Left renal cortex interstitium (tissue), 4 donors: ENCODE results near the gene ZNF496. TPM values are rescaled to one million over a fixed set of nuclear protein-coding genes. Genes with fewer than 3 reads are reported as not detected.
"Not testable (repeated sequence)": the region's sequence is repeated elsewhere in the genome, so short reads cannot be mapped to it uniquely, and the experiment has no call there.

Experiments
- DNase-seq, 4 donors: peaks; one replicate each; pipeline ENCODE4 v3.0.0-alpha.2; 2013; ENCODE audit warnings: low read depth in 4 of 4, low spot score in 2 of 4, missing footprints in 1 of 4
- polyA plus RNA-seq, 4 donors: library from polyadenylated mRNA; unstranded; fragments of 120-200 nt; gene quantifications; one replicate each; pipeline ENCODE4 v1.2.1, GENCODE V29; 2013; ENCODE audit not compliant: insufficient read length in 4 of 4

The ZNF496 gene
- polyA plus RNA-seq, 4 donors, result 33.2 to 49.8 (median 43.4) TPM

DNA sequence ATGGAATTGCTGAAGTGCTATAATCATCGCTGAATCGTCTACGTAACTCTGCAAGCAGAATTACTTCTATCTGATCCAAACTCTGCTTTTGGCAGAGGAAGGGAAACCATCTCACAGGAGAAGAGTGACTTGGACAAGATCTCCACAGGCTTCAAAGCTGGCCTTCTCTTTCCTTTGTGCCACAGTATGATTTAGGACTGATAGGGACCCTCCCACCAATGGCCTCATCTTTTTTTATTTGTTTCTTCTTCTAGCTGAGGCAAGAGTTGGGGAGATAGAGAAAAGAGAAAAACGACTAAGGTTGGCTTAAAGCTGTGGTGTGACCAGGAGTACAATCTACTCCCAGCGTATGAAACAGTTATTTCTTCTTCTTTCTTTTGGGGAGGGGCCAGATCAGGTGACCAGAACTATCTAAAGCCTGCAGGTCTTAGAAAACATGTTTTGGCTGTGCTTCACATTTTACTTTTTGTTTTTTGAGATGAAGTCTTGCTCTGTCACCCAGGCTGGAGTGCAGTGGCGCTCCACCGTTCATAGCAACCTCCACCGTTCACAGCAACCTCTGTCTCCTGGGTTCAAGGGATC, 35.0 kb downstream of the ZNF496 start:
- DNase-seq, result no peak

DNA sequence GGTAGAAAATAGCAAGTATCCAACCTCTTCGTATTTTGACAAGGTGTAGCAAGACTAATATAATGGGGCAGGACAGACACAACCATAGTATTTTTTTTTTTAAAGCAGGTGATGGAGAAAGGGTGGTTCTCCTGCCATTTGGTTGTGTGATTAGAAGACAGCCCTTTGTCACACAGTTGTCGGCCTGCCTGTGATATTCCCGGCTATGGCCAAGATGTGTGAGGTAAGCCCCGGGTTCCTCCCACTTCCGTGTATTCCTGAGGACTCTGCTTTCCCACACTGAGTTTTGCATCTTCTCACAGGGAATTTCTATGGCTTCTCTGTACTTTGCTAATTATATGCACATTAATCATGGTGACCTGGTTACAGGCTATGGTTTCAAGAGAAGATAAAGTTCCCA, 35.9 kb downstream of the ZNF496 start:
- DNase-seq, result no peak

DNA sequence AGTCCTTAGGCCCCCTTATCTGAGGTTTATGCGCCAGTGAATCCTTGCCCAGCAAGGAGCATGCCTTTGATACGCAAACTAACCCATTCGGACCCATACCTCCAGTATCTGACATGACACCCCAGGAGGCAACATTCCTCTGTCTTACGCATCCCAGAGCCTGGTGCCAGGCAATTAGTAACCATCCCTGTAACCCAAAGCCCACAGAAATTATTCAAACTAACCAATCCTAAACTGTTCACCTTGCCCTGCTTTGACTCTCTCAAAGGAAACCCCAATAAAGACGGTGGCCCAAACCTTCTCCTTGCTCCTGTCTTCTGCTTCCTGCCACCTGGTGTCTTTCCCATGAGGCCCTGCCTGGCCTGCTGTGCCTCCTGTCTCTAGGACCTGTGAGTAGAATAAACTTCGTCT, 36.4 kb downstream of the ZNF496 start:
- no peak for DNase-seq

DNA sequence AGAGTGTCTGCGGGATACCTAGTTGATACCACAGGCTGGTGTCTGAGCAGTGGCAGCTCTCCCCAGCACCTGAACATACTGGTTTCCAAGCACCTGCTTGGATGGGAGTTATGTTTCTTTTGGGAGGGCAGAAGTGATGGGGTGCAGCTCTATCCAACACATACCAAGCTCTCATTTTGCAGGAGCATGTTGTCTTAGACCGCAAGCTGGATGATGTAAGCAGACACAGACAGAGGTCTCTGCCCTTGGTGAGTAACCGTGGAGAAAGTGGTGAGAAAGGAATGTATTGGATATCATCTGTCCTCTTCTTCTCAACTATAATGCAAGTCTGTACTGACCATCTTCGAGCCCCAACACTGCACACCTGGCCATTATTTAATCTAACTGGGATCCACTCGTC, 37.4 kb downstream of the ZNF496 start:
- no peak for DNase-seq

DNA sequence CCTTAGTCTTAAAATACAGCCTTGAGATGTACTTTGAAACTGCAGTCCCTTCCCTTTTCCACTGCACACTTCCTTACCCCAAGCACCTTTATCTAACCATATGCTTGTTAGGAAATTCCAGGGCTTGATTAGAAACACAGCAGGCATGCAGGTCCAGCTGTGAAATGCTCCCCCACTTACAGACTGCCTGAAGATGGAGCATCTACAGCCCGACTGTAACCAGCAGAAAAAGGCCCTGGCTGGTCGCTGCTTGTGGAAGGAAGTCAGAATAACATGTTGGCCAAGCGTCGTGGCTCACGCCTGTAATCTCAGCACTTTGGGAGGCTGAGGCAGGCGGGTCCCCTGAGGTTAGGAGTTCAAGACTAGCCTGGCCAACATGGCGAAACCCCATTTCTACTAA, 38.6 kb downstream of the ZNF496 start:
- no peak for DNase-seq

DNA sequence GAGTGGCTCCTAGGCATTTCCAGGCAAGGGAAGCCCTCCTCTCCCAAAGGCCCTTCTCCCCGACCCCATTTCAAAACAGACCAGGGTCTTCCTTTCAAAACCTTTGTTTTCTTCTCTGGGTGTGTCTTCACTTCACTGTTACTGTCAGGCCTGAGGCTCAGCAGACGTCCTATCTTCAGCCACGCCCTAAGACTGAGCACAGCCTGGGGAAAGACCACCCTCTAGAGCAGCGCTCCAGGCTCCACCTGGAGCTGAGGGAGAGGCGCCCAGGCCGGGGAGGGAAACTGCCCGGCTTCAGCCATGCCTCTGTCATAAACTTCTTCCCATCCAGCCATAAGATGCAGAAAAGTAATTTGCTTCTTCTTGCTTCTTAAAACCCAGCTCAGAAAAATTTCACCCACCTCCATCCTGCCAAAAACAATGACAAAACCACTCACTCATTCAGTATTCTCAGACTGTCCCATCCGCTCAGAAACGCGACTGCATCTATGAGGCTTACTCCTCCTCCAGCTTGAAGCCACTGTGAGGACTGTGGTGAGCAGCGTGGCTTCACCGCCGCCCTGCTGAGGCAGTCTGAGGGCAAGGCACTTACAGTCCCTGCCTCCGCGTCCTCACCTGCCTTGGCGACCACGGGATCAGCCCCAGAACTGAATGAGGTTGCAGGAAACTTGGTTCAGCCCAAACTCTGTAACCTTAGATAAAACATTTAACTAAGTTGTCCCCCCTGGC, 39.7 kb downstream of the ZNF496 start:
- no peak for DNase-seq

DNA sequence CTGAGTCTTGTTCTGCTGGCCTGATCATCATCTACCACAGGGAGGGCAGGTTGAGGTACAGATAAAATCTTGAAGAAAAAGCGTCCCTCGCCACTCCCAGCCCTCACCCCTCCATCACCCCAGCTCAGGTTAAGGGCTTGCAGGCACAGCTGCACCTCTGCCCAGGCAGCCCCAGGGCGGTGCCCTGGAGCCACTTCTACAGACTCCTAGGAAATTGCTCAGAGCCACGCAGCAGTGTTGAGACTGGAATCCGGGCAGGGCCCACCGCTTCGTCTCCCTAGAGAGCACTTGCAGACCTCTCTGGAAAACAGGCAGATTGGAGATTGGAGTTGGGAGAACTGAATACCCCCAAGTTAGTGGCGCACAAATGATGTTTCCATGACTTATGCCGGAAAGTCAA, 40.5 kb downstream of the ZNF496 start:
- no peak for DNase-seq

DNA sequence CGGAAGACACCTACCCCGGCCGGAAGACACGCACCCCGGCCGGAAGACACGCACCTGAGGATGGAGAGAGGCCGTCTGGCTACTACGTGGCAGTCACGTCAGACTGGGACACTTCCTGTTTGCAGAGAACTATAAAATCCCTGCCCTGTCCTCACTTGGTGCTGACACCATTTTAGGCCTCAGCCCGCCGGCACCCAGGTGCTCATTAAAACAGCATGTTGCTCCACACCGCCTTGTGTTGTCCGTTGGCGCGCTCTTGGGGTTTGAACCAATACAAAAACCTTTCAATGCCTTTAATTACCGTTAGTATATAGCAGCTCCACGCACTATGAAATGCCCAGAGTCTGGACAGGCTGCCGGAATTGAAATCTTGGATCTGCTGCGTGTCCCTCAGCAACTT, 41.1 kb downstream of the ZNF496 start:
- DNase-seq, result no peak

DNA sequence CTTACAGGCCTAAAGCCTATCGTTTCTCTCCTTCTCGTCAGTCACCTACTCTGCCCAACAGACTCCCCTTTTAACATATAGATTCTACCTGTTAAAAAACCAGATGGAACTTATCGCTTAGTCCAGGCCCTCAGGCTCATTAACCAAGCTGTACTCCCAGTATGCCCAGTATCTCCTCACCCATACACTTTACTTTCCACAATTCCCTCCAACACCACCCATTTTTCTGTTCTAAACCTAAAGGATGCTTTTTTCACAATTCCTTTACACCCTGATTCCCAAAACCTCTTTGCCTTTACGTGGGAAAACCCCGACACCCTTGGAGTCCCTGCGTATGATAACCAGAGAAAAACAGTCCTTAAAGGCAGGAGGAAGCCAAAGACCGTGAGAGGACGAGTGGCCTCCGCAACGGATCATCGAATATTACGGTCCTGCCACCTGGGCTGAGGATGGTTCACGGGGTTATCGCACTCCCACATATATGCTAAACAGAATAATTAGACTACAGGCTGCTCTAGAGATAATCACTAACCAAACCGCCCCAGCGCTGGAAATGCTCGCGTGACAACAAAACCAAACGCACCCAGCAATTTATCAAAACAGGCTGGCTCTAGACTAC, 42.3 kb downstream of the ZNF496 start:
- not testable (repeated sequence) for DNase-seq

DNA sequence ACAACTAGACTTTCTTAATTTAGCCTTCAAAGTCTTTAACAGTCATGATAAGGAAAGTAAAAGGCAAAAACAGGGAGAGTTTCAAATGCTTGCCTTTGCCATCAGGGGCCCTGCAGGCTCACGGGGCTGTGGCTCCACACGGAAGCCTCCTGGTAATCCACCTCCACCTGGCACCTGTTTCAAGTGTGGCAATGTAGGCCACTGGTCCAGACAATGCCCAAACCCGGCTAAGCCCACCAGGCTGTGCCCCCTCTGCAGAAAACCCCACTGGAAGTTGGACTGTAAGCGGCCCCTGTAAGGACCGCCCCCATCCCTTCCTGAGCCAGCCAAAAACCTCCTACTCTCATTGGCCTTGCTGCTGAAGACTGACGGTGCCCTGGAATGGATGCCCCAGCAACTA, 43.3 kb downstream of the ZNF496 start:
- no peak for DNase-seq

DNA sequence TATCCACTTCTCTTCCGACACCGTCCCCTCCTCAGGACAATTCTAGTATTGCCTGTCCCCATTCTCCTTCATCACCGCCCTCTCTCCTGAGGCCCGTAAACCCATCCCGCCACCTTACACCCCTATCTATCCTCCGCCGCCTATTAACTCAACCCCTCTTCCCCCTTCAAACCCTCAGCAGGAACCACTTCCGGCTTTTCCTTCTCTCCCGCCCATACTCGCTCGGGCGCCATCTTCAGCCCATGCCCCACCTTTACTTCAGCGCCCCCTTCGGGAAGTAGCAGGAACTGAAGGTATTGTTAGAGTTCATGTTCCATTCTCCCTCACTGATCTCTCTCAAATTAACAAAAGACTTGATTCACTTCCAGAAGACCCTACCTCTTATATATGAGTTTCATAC, 44.2 kb downstream of the ZNF496 start:
- no peak for DNase-seq

DNA sequence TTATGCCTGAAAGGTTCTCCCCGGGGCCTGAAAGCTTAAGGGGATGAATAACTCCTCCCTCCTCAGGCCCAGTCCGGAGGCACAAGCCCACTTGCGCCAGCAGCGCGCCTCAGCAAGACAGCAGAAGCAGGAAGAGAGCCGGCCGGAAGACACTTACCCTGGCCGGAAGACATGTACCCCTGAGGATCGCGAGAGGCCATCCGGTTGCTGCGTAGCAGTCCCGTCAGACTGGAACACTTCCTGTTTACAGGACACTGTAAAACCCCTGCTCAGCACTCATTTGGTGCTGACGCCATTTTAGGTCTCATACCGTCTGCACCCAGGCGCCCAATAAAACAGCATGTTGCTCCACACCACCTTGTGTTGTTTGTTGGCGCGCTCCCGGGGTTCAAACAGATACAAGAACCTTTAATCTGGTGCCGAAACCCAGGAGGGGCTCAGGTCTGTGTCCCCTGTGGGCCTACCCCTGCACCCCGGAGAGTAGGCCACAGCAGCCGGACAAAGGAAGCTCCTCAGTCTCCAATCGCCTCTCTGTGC, 45.5 kb downstream of the ZNF496 start:
- DNase-seq, result no peak

DNA sequence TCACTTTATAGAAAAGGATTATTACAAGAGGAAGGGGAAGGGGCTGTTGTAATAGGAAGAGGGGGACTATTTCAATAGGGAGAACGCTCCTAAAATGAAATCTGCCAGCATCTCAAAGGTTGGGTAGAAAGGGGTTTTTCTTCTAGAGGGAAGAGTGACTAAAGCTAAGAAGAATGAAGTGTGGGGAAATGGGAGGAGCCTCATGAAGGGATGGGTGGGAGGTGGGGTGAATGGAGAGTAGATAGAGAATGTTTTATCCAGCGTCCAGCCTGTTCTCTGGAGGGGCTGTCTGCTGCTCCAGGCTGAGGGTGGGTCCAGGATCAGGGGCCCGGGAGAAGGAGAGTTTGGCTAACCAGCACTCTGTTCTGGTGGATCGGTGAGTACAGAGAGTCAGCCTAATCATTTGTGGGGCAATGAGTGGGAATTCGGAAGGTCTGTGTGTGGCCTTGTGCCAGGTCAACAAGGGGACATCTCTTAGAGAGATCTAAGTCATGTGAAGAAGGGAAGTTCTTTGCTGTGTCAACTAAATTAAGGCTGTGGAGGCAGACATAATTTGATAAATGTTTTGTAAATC, 50.6 kb downstream of the ZNF496 start:
- no peak for DNase-seq

DNA sequence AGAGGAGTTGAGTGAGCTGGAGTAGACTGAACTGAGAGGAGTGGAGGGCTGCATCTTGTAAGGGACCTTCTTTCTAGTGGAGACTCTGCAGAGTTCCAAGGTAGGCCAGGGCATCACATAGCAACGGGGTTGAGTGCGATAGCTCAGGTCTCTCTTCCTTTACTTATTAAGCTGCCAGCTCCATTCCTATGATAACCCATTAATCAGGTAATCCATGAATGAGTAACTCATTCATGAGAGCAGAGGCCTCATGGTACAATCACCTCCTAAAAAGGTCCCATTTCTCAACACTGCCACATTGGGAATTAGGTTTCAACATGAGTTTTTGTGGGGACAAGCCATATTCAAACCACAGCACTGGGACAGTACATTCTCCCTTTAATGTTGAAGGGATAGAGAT, 54.5 kb downstream of the ZNF496 start:
- DNase-seq, result no peak

DNA sequence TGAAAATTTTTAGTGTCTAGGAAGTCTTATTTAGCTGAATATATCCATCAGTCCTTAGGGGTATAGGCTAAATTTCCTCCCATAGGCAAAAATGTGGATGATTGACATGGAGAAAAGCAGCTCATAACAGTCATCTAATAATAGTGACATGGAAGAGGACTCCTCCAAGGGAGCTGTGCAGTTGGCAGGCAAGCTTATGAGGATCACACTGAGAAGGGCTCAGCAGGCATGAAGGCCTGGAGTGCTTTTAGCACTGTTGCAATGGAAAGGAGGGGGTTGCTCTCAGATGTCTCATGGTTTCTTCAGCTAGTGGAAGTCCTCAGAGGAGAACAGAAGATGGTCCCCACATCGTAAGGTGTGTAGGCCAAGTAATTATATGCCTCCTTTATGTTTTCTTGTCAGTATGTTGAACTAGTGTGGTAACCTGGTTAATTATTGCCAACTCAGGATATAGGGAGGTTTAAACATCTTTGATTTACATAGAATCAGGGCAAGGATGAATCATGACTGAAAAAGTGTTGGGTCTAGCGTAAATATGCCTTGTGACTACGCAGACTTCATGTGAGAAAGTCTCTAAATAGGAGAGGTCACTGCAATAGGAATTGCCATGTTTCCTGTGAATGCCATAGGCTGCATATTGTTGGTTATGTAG, 56.9 kb downstream of the ZNF496 start:
- DNase-seq, result no peak

DNA sequence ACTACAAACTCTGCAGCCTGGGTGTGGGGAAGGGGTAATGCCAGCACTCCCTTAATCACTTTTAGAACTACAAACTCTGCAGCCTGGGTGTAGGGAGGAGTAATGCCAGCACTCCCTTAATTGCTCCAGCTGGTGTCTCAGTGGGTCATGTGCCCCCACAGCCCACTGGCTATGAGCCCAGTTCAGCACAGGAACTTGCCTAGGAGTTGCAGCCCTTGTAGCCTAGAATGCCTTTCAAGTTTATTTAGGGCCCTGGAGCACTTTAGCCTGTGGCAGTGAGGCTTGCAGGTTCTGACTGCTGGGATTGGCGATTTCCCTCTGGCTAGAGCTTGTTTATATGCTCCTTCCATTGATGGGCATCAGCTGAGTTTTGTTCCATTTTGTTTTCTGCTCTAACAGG, 58.7 kb downstream of the ZNF496 start:
- DNase-seq, result no peak

DNA sequence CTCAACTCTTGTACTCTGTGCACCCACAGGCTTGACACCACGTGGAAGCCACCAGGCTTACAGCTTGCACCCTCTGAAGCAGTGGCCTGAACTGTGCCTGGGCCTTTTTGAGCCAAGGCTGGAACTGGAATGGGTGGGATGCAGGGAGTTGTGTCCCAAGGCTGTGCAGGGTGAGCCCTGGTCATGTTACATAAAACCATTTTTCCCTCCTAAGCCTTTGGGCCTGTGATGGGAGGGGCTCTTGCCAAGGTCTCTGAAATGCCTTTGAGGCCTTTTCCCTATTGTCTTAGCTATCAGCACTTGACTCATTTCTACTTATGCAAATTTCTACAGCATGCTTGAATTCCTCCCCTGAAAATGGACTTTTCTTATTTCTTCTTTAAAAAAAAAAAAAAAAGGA, 61.7 kb downstream of the ZNF496 start:
- DNase-seq, result no peak

DNA sequence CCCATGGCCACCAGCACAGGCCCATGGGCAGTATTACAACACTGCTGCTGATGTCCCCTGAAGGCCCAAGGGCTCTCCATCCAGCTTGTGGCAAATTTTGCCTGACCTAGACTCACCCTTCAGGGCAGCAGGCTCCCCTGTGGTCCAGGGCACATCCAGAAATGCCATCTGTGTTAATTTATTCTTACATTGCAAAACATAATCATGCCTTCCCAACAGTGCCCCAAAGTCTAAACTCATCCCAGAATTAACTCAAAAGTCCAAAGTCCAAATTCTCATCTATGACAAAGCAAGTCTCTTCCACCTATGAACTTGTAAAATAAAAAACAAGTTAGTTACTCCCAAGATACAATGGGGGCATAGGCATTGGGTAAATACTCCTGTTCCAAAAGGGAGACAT, 62.5 kb downstream of the ZNF496 start:
- DNase-seq, result no peak

DNA sequence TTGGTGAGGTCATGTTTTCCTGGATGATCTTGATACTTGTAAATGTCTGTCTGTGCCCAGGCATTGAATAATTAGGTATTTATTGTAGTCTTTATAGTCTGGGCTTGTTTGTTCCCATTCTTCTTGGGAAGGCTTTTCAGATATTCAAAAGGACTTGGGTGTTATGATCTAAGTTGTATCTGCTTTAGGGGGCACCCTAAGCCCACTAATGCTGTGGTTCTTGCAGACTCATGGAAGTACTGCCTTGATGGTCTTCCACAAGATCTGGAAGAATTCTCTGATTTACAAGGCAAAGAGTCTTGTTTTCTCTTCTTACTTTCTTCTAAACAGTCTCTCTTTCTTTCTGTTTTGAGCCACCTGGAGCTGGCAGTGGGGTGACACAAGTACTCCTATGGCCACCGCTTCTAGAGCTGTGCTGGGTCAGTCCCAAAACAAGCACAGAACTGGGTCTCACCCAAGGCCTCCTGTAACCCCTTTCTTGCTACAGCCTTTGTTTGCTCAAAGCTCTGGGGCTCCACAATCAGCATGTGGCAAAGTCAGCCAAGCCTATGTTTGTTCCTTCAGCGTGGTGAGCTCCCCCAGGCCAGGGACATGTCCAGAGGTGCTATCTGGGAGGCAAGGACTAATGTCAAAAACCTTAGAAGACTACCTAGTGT, 63.1 kb downstream of the ZNF496 start:
- DNase-seq, result no peak

DNA sequence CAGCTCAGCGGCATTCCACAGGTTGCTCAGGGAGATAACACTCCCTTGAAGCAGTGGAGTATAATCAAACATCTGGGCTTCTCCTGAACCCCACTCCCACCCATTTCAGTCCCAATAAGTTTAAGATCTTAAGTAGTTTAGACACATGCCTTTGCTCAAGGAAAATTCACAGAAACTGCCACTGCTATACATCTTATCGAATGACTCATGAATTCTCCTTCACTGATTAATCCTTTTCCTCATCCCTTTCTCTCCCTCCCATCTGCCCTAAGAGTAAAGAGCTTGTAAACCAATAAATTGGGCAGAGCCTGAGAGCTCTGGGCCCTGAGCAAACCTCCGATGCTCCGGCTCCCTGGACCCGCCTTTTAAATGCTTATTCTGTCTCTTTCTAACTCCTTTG, 65.6 kb downstream of the ZNF496 start:
- DNase-seq, result no peak

DNA sequence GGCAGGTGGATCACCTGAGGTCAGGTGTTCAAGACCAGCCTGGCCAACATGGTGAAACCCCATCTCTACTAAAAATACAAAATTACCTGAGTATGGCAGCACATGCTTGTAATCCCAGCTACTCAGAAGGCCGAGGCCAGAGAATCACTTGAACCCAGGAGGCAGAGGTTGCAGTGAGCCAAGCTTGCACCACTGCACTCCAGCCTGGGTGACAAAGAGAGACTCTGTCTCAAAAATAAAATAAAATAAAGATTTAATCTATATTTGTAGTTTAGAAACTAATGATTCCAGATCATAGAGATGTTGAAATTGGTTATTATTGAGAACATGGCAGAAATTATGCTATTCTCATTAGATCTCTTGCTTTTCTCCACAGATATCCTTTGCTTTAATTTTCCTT, 75.9 kb downstream of the ZNF496 start, which contains the start of gene VN1R5:
VN1R5 (plus strand) TSS at position 301 of the 400 bp plus-strand sequence.
- DNase-seq, result not testable (repeated sequence)
